GM12878 (cell line): ENCODE data around the gene SUGCT. TPM values are rescaled to one million over a fixed set of nuclear protein-coding genes. Genes with fewer than 3 reads are reported as not detected.
"Not testable (repeated sequence)": the region's sequence is repeated elsewhere in the genome, so short reads cannot be mapped to it uniquely, and the experiment has no call there.

Experiments
- ATAC-seq: fragments of 200-7000 bp; cut with Tn5 transposase; 3 replicates; pipeline ENCODE4 v1.9.1; 2020; ENCODE audit warnings: mild to moderate bottlenecking, moderate library complexity
- BruUV-seq: library from RNA; stranded (reverse); fragments of 400-500 nt; replicated peaks from 2 replicates; lab custom pipeline; 2021; lab: Mats Ljungman, UMichigan
- CTCF ChIA-PET: fragments of 300-600 bp; sonication (Branson Sonifier 250); formaldehyde crosslinking; extraction: SDS; loops from one replicate; lab custom pipeline; 2021; ENCODE audit warnings: inconsistent platforms; lab: Yijun Ruan, JAX
- POLR2A ChIA-PET: fragments of 350-600 bp; formaldehyde crosslinking; extraction: SDS; loops from one replicate; lab custom pipeline; 2021; ENCODE audit warnings: inconsistent platforms; lab: Charles Lee
- RAD21 ChIA-PET: fragments of 300-600 bp; sonication (Branson Sonifier 250); formaldehyde crosslinking; loops from one replicate; lab custom pipeline; 2023; ENCODE audit warnings: antibody characterized with exemption; ENCODE audit not compliant: unreplicated experiment; lab: Charles Lee
- SMC1A ChIA-PET: fragments of 300-600 bp; sonication (Branson Sonifier 250); formaldehyde crosslinking; loops from one replicate; lab custom pipeline; 2023; ENCODE audit not compliant: unreplicated experiment, uncharacterized antibody; lab: Charles Lee
- DNase-seq: peaks from one replicate; pipeline ENCODE4 v3.0.0-alpha.2; 2011; ENCODE audit warnings: low read depth, low spot score
- FAIRE-seq: peaks from 3 replicates; lab custom pipeline; 2011; peaks lifted over from hg19 to GRCh38; lab: Jason Lieb, UNC
- H2AFZ ChIP-seq: 2 replicates; pipeline ENCODE4 v1.6.0; 2011; ENCODE audit warnings: low read depth, low read length, control low read depth; ENCODE audit not compliant: control insufficient read depth
- H3K27ac ChIP-seq: 2 replicates; pipeline ENCODE4 v1.5.1; 2011; ENCODE audit warnings: control low read depth; ENCODE audit not compliant: control insufficient read depth, insufficient read depth
- H3K27me3 ChIP-seq, 2 experiments: replicated peaks in 1 of 2; 2 replicates each; pipeline versions ENCODE4 v1.6.0 to v1.6.1; 2011; ENCODE audit warnings: low read length in 1 of 2; ENCODE audit not compliant: control insufficient read depth in 2 of 2, insufficient read depth in 2 of 2
- H3K36me3 ChIP-seq, 2 experiments: 2 replicates each; pipeline ENCODE4 v1.5.1; 2011; ENCODE audit warnings: low read length in 1 of 2; ENCODE audit not compliant: control insufficient read depth in 2 of 2, insufficient read depth in 2 of 2
- H3K4me1 ChIP-seq: 2 replicates; pipeline ENCODE4 v1.6.1; 2011; ENCODE audit warnings: mild to moderate bottlenecking, low read length, moderate library complexity, mixed read lengths; ENCODE audit not compliant: control insufficient read depth, insufficient read depth
- H3K4me2 ChIP-seq: 2 replicates; pipeline ENCODE4 v1.6.0; 2011; ENCODE audit warnings: control low read depth; ENCODE audit not compliant: control insufficient read depth, insufficient read depth
- H3K4me3 ChIP-seq: fragments of 200-600 bp; sonication (generic); 2 replicates; pipeline ENCODE4 v1.5.1; 2016
- H3K79me2 ChIP-seq: 2 replicates; pipeline ENCODE4 v1.6.0; 2011; ENCODE audit warnings: low read length; ENCODE audit not compliant: control insufficient read depth, insufficient read depth
- H3K9ac ChIP-seq: 2 replicates; pipeline ENCODE4 v1.8.0; 2011; ENCODE audit warnings: low read length, control low read depth, mixed read lengths; ENCODE audit not compliant: control insufficient read depth, insufficient read depth
- H3K9me3 ChIP-seq: replicated peaks from 3 replicates; pipeline ENCODE4 v1.5.1; 2011; ENCODE audit warnings: mild to moderate bottlenecking, low read length; ENCODE audit not compliant: control insufficient read depth, insufficient read depth
- H4K20me1 ChIP-seq: 2 replicates; pipeline ENCODE4 v1.6.0; 2011; ENCODE audit not compliant: control insufficient read depth, insufficient read depth
- BCL11A ChIP-seq: IDR thresholded peaks from 2 replicates; pipeline ENCODE4 v1.6.1; 2011; ENCODE audit warnings: low read depth, low read length
- CHD4 ChIP-seq: fragments of 200-600 bp; sonication (generic); IDR thresholded peaks from 2 replicates; pipeline ENCODE4 v1.6.1; 2016; ENCODE audit warnings: mild to moderate bottlenecking
- IKZF2 ChIP-seq, 2 experiments: fragments of 450-650 bp; IDR thresholded peaks; 2 replicates each; pipeline ENCODE4 v1.6.1; 2017; ENCODE audit warnings: mild to moderate bottlenecking in 2 of 2, moderate library complexity in 2 of 2
- MYB ChIP-seq: fragments of 150-350 bp; IDR thresholded peaks from 2 replicates; pipeline ENCODE4 v1.6.1; 2014; ENCODE audit warnings: mild to moderate bottlenecking, low read depth, low read length, borderline replicate concordance
- NFYB ChIP-seq: IDR thresholded peaks from 2 replicates; pipeline ENCODE4 v1.6.1; 2011; ENCODE audit warnings: low read depth, mild to moderate bottlenecking, low read length, improper control_type of control experiment, moderate library complexity; ENCODE audit not compliant: insufficient read depth
- STAT3 ChIP-seq: IDR thresholded peaks from 2 replicates; pipeline ENCODE4 v1.6.1; 2011; ENCODE audit warnings: low read depth, low read length, improper control_type of control experiment
- WGBS: methylation state at CpG from one replicate; pipeline ENCODE4 v1.1.6; 2016; ENCODE audit warnings: low lambda C conversion rate; ENCODE audit not compliant: insufficient replicate concordance, insufficient coverage; ENCODE audit errors: missing lambda C conversion rate; 5-methylcytosine and 5-hydroxymethylcytosine counted together
- in situ Hi-C: fragments of 300-500 bp; cut with MboI; formaldehyde crosslinking; loops from 9 replicates; pipeline ENCODE4 v1.14.3; 2018; ENCODE audit warnings: mixed read lengths
- intact Hi-C: fragments of 100-400 bp; cut with micrococcal nuclease; formaldehyde crosslinking; loops from one replicate; pipeline ENCODE4 v1.14.2; 2022; ENCODE audit not compliant: unreplicated experiment
- polyA plus RNA-seq, 11 experiments: library from polyadenylated mRNA; depleted of rRNA in 4 of 11; unstranded in 6 of 11; stranded (reverse) in 5 of 11; fragments of >200 nt; fragmentation: Nextera tagmentation in 4 of 11; fragmentation: Illumina TruSeq in 1 of 11; extraction: Ambion mirVana in 4 of 11; extraction: Trizol in 1 of 11; gene quantifications; 1 replicate in 1 of 11; 2 replicates in 10 of 11; pipeline versions ENCODE4 v1.2.1 to v1.2.3, GENCODE V29; 2011 to 2016; ENCODE audit warnings: inconsistent platforms in 2 of 11, missing spikeins in 2 of 11, low read depth in 1 of 11
- total RNA-seq, 4 experiments: library from RNA; depleted of rRNA in 3 of 4; stranded (reverse); fragments of >200 nt in 3 of 4; fragmentation: Illumina TruSeq in 1 of 4; extraction: Trizol in 1 of 4; gene quantifications; 2 replicates each; pipeline versions ENCODE4 v1.2.1 to v1.2.3, GENCODE V29; 2013 to 2021

The SUGCT gene
- total and polyA plus RNA-seq, 10 of the 15 experiments (the other 5 are each of a cell fraction or from before 2014, with no cell fraction given), result 0.08 to 1.2 (median 0.67) TPM; not detected in 1

GRCh38 chr7:40623863-40624262 lies 489.1 kb downstream of the SUGCT start:
- Histone ChIP-seq H3K79me2 (no peaks in the 10 kb centered on the region), H3K4me1 (no peaks in the 10 kb centered on the region), H3K27me3 (no peaks in the 10 kb centered on the region), H3K4me2 (no peak overlapping the region), H3K9ac (no peak overlapping the region), H3K36me3 (no peaks in the 10 kb centered on the region), H3K4me3 (no peak overlapping the region), H3K27ac (no peak overlapping the region), H4K20me1 (no peaks in the 10 kb centered on the region), H3K9me3 (no peaks in the 10 kb centered on the region), H2AFZ (no peak overlapping the region)
- TF ChIP-seq BCL11A (no peak), STAT3 (no peak), MYB (no peak), IKZF2 (IDR thresholded peaks at IDR 0.05) (no peak), CHD4 (no peak)
- WGBS, result 24% methylated on average over 2 of the region's 2 CpGs
- intact Hi-C loops (no loop called here), in situ Hi-C loops (no loop called here)
- ATAC-seq, result no peak
- no peak for FAIRE-seq
- POLR2A ChIA-PET, result no interaction called here
- BruUV-seq, result no TSS peak
- CTCF ChIA-PET, result no interaction called here
- SMC1A ChIA-PET, result no interaction called here
- RAD21 ChIA-PET, result no interaction called here
- no peak for DNase-seq

GRCh38 chr7:40627361-40627760 lies 492.6 kb downstream of the SUGCT start:
- H3K79me2 ChIP-seq, H3K4me2 ChIP-seq, H2AFZ ChIP-seq, H3K4me1 ChIP-seq, H3K27ac ChIP-seq, in situ Hi-C loops, RAD21 ChIA-PET, CTCF ChIA-PET, BruUV-seq: not testable (repeated sequence)
- SMC1A ChIA-PET, result interaction anchor here (0.8 kb wide), 1 partner anchor 10 kb away, joined by 3 read pairs; no protein-coding TSS in a partner anchor
- WGBS, result 100% methylated on average over 1 of the region's 1 CpG
- TF ChIP-seq NFYB, result 0 out of 2 replicates have a peak, but pooled peaks have one; percentile 21
- TF ChIP-seq, all 136 proteins: peak for 1; not testable (repeated sequence) for 135
- H3K27me3 ChIP-seq, H3K36me3 ChIP-seq, H3K9me3 ChIP-seq, FAIRE-seq, intact Hi-C loops, H3K9ac ChIP-seq, POLR2A ChIA-PET, H3K4me3 ChIP-seq, H4K20me1 ChIP-seq, DNase-seq, ATAC-seq: not testable (repeated sequence)
